Measurements from ENCODE around the gene CXCL5.

- TF ChIP-seq, protein P1, sequence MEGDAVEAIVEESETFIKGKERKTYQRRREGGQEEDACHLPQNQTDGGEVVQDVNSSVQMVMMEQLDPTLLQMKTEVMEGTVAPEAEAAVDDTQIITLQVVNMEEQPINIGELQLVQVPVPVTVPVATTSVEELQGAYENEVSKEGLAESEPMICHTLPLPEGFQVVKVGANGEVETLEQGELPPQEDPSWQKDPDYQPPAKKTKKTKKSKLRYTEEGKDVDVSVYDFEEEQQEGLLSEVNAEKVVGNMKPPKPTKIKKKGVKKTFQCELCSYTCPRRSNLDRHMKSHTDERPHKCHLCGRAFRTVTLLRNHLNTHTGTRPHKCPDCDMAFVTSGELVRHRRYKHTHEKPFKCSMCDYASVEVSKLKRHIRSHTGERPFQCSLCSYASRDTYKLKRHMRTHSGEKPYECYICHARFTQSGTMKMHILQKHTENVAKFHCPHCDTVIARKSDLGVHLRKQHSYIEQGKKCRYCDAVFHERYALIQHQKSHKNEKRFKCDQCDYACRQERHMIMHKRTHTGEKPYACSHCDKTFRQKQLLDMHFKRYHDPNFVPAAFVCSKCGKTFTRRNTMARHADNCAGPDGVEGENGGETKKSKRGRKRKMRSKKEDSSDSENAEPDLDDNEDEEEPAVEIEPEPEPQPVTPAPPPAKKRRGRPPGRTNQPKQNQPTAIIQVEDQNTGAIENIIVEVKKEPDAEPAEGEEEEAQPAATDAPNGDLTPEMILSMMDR (IDR thresholded peaks at IDR 0.05): no peak
- TF ChIP-seq POLR2AphosphoS5 (IDR thresholded peaks at IDR 0.05; ENCODE audit: insufficient read depth in 1 of 2, low read depth in 1 of 2) (no peak), POLR2A (IDR thresholded peaks at IDR 0.05) (no peak)
Observed at GRCh38 chr4:73992050-73992449, 6.4 kb downstream of the CXCL5 start.
